Stimulated activated naive CD8-positive, alpha-beta T cell treated with anti-CD3 and anti-CD28 coated beads, Interleukin-15, Interleukin-2, amounts not matched to agents 100 U/mL and 50 U/mL, for 24 hours (primary cell): ENCODE measurements around the gene VPS35.
"Not testable (repeated sequence)": the region's sequence is repeated elsewhere in the genome, so short reads cannot be mapped to it uniquely, and the experiment has no call there.

Experiments
- ATAC-seq: fragments of 150-1000 bp; cut with Tn5 transposase; one replicate; pipeline ENCODE4 v1.10.0; 2021
- DNase-seq: peaks from one replicate; pipeline ENCODE4 v3.0.0; 2021

Gene VPS35

GRCh38 chr16:46712911-46713310 lies 23.9 kb upstream of the VPS35 start:
- DNase-seq = no peak
- ATAC-seq = no peak

GRCh38 chr16:46711106-46712058 lies 22.4 kb upstream of the VPS35 start:
- ATAC-seq = no peak

GRCh38 chr16:46709469-46710005 lies 20.6 kb upstream of the VPS35 start:
- ATAC-seq (no peak), DNase-seq (no peak)

More at GRCh38 chr16:46711106-46712058, 22.4 kb upstream of the VPS35 start:
- no peak for DNase-seq

- ATAC-seq = no peak
- DNase-seq = no peak
Observed at GRCh38 chr16:46706642-46707041, 17.7 kb upstream of the VPS35 start.

- DNase-seq (no peak), ATAC-seq (no peak)
Observed at GRCh38 chr16:46702030-46702429, 13.1 kb upstream of the VPS35 start.

- no peak for DNase-seq
- no peak for ATAC-seq
Observed at GRCh38 chr16:46701615-46702014, 12.6 kb upstream of the VPS35 start.

GRCh38 chr16:46700048-46700447 lies 11.1 kb upstream of the VPS35 start:
- DNase-seq (no peak), ATAC-seq (no peak)

- DNase-seq = no peak
- ATAC-seq = no peak
Observed at GRCh38 chr16:46696957-46697356, 8.0 kb upstream of the VPS35 start.

GRCh38 chr16:46695937-46696336 lies 7.0 kb upstream of the VPS35 start:
- DNase-seq = no peak
- ATAC-seq = no peak

GRCh38 chr16:46693598-46693997 lies 4.6 kb upstream of the VPS35 start:
- DNase-seq (no peak), ATAC-seq (no peak)

GRCh38 chr16:46691726-46692125 lies 2.7 kb upstream of the VPS35 start:
- DNase-seq = no peak
- ATAC-seq = no peak

GRCh38 chr16:46690281-46691178 lies 1.6 kb upstream of the VPS35 start:
- DNase-seq = no peak
- ATAC-seq = no peak

GRCh38 chr16:46689365-46690280 lies 645 bp upstream of the VPS35 start, which contains the start of gene ORC6:
Gene ORC6, plus strand, starts transcription at chr16:46689659. Its CDS starts 47 bp downstream, at chr16:46689706.
- DNase-seq (peak; percentile 97), ATAC-seq (peak; percentile 88)

- ATAC-seq (no peak), DNase-seq (no peak)
Observed at GRCh38 chr16:46688101-46688653, 801 bp downstream of the VPS35 start.

GRCh38 chr16:46687486-46687885 lies 1.5 kb downstream of the VPS35 start:
- ATAC-seq (no peak), DNase-seq (no peak)

- ATAC-seq = no peak
- DNase-seq = no peak
Observed at GRCh38 chr16:46686815-46687473, 2.0 kb downstream of the VPS35 start.

- ATAC-seq, DNase-seq: not testable (repeated sequence)
Observed at GRCh38 chr16:46681867-46682266, 7.1 kb downstream of the VPS35 start.

GRCh38 chr16:46677943-46678342 lies 11.0 kb downstream of the VPS35 start:
- DNase-seq, ATAC-seq: not testable (repeated sequence)

GRCh38 chr16:46673320-46674013 lies 15.5 kb downstream of the VPS35 start:
- DNase-seq (peak; percentile 29), ATAC-seq (peak; percentile 90)

- ATAC-seq (no peak), DNase-seq (no peak)
Observed at GRCh38 chr16:46662123-46662522, 26.9 kb downstream of the VPS35 start.
